ENCODE measurements around the gene WNK4.
A peak's percentile ranks its signal among the peaks of the same experiment; 100 is the strongest.
"Not testable (repeated sequence)": the region's sequence is repeated elsewhere in the genome, so short reads cannot be mapped to it uniquely, and the experiment has no call there.

WNK4 gene

GRCh38 chr17:42779936-42780850, at the start of gene WNK4:
Gene WNK4, plus strand, starts transcription at chr17:42780610. Its CDS starts 89 bp downstream, at chr17:42780699.
- DNase-seq (ENCODE audit: low read depth, low spot score), result peak; percentile 67

GRCh38 chr17:42740699-42741098, 39.7 kb upstream of the WNK4 start:
- DNase-seq (ENCODE audit: low read depth, low spot score), result no peak

- not testable (repeated sequence) for DNase-seq (ENCODE audit: low read depth, low spot score)
Observed at GRCh38 chr17:42742916-42743315, 37.5 kb upstream of the WNK4 start.

- DNase-seq (ENCODE audit: low read depth, low spot score), result no peak
Observed at GRCh38 chr17:42743595-42744282, 36.7 kb upstream of the WNK4 start.

GRCh38 chr17:42744283-42744805, 36.1 kb upstream of the WNK4 start:
- DNase-seq (ENCODE audit: low read depth, low spot score), result peak; percentile 81

- DNase-seq (ENCODE audit: low read depth, low spot score), result peak; percentile 97
Observed at GRCh38 chr17:42744806-42745617, 35.4 kb upstream of the WNK4 start, which contains the start of gene EZH1. Gene EZH1, minus strand, starts transcription at chr17:42745040. Its CDS starts 16,099 bp downstream, at chr17:42728941.

GRCh38 chr17:42748202-42748907, 32.1 kb upstream of the WNK4 start:
- DNase-seq (ENCODE audit: low read depth, low spot score), result no peak

- DNase-seq (ENCODE audit: low read depth, low spot score), result no peak
Observed at GRCh38 chr17:42748908-42749798, 31.3 kb upstream of the WNK4 start.

- no peak for DNase-seq (ENCODE audit: low read depth, low spot score)
Observed at GRCh38 chr17:42750739-42751344, 29.6 kb upstream of the WNK4 start.

GRCh38 chr17:42751628-42752027, 28.8 kb upstream of the WNK4 start:
- no peak for DNase-seq (ENCODE audit: low read depth, low spot score)

GRCh38 chr17:42754782-42755181, 25.6 kb upstream of the WNK4 start:
- DNase-seq (ENCODE audit: low read depth, low spot score), result no peak

GRCh38 chr17:42759982-42760651, 20.3 kb upstream of the WNK4 start:
- DNase-seq (ENCODE audit: low read depth, low spot score), result no peak

GRCh38 chr17:42760652-42761581, 19.5 kb upstream of the WNK4 start, which contains the start of gene RAMP2:
Gene RAMP2, plus strand, starts transcription at chr17:42761227. Its CDS starts 35 bp downstream, at chr17:42761262.
- DNase-seq (ENCODE audit: low read depth, low spot score), result peak; percentile 43

GRCh38 chr17:42761638-42762037, 18.8 kb upstream of the WNK4 start:
- no peak for DNase-seq (ENCODE audit: low read depth, low spot score)

- no peak for DNase-seq (ENCODE audit: low read depth, low spot score)
Observed at GRCh38 chr17:42766124-42766523, 14.3 kb upstream of the WNK4 start.

- no peak for DNase-seq (ENCODE audit: low read depth, low spot score)
Observed at GRCh38 chr17:42767512-42767911, 12.9 kb upstream of the WNK4 start.

GRCh38 chr17:42768006-42768405, 12.4 kb upstream of the WNK4 start:
- DNase-seq (ENCODE audit: low read depth, low spot score), result not testable (repeated sequence)

GRCh38 chr17:42769964-42770363, 10.4 kb upstream of the WNK4 start:
- DNase-seq (ENCODE audit: low read depth, low spot score), result not testable (repeated sequence)
